GM13976 (cell line): Measurements from ENCODE around the gene PTTG2.

Experiments used
- DNase-seq: peaks from one replicate; pipeline ENCODE4 v3.0.0; 2012; ENCODE audit warnings: low spot score
- CTCF ChIP-seq: IDR thresholded peaks from 2 replicates; pipeline ENCODE4 v1.5.1; 2012; ENCODE audit warnings: borderline replicate concordance, mild to moderate bottlenecking; ENCODE audit not compliant: insufficient read depth; ENCODE audit errors: extremely low read depth, missing control alignments, control extremely low read depth
- in situ Hi-C: fragments of 300-500 bp; cut with MboI; formaldehyde crosslinking; loops from one replicate; pipeline ENCODE4 v1.12.0; 2022; ENCODE audit warnings: low sequenced_read_pairs, mixed read lengths, inconsistent platforms; ENCODE audit not compliant: unreplicated experiment

PTTG2 gene

GRCh38 chr4:37982736-37983135 lies 22.5 kb downstream of the PTTG2 start:
- no peak for TF ChIP-seq CTCF
- no peak for DNase-seq
- in situ Hi-C loops: no loop called here

- DNase-seq: no peak
- in situ Hi-C loops: no loop called here
- no peak for TF ChIP-seq CTCF
Measured at GRCh38 chr4:37983951-37984350, 23.8 kb downstream of the PTTG2 start.

GRCh38 chr4:37985730-37986275 lies 25.6 kb downstream of the PTTG2 start:
- no peak for TF ChIP-seq CTCF
- in situ Hi-C loops: no loop called here
- DNase-seq: no peak

GRCh38 chr4:37988670-37989069 lies 28.5 kb downstream of the PTTG2 start:
- in situ Hi-C loops: no loop called here
- DNase-seq: no peak
- no peak for TF ChIP-seq CTCF

GRCh38 chr4:37989398-37990260 lies 29.4 kb downstream of the PTTG2 start:
- no peak for DNase-seq
- no peak for TF ChIP-seq CTCF
- in situ Hi-C loops: no loop called here

GRCh38 chr4:37990731-37991245 lies 30.6 kb downstream of the PTTG2 start:
- no peak for DNase-seq
- in situ Hi-C loops: no loop called here
- no peak for TF ChIP-seq CTCF
